ENCODE data around the gene MYO5B.

DNA sequence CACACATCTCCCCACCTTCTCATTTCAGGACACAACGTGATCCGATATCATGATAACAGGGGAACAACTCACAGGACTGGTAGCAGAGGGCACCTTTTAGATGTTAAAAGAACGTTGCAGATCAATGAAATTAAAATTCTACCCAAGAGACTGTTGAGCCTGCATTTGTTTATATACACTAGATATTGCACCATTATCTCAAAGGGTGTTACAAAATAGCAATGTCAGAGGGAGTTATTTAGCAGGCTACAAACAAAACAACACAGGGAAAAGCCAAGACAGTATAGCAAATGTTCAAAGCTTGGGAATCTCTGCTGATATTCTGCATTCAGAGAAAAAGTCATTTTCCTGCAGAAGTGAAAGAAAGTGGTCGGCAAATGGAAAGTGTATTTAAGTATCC, 139.5 kb downstream of the MYO5B start:
- TF ChIP-seq, protein P1, sequence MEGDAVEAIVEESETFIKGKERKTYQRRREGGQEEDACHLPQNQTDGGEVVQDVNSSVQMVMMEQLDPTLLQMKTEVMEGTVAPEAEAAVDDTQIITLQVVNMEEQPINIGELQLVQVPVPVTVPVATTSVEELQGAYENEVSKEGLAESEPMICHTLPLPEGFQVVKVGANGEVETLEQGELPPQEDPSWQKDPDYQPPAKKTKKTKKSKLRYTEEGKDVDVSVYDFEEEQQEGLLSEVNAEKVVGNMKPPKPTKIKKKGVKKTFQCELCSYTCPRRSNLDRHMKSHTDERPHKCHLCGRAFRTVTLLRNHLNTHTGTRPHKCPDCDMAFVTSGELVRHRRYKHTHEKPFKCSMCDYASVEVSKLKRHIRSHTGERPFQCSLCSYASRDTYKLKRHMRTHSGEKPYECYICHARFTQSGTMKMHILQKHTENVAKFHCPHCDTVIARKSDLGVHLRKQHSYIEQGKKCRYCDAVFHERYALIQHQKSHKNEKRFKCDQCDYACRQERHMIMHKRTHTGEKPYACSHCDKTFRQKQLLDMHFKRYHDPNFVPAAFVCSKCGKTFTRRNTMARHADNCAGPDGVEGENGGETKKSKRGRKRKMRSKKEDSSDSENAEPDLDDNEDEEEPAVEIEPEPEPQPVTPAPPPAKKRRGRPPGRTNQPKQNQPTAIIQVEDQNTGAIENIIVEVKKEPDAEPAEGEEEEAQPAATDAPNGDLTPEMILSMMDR (IDR thresholded peaks at IDR 0.05) = no peak
- TF ChIP-seq POLR2A (IDR thresholded peaks at IDR 0.05) (no peak), POLR2AphosphoS5 (IDR thresholded peaks at IDR 0.05; ENCODE audit: insufficient read depth in 1 of 2, low read depth in 1 of 2) (no peak)
